GM12892 (cell line): ENCODE results near the gene KISS1R.

Experiments
- POLR2AphosphoS5 ChIP-seq: IDR thresholded peaks from 2 replicates; pipeline ENCODE4 v1.6.1; 2011; ENCODE audit warnings: low read depth, low read length, control low read depth
- TAF1 ChIP-seq: IDR thresholded peaks from 2 replicates; pipeline ENCODE4 v1.6.1; 2011; ENCODE audit warnings: low read depth, mild to moderate bottlenecking, control low read depth, low read length, borderline replicate concordance

- no peak for TF ChIP-seq TAF1
- TF ChIP-seq POLR2AphosphoS5: no peak
These were observed 17.8 kb downstream of the KISS1R start for GRCh38 chr19:934865-935479.
